Measurements from ENCODE around the gene CDH6. TPM values are rescaled to one million over a fixed set of nuclear protein-coding genes. Genes with fewer than 3 reads are reported as not detected.

CDH6 gene
- polyA plus RNA-seq, 1 of the 3 experiments (the other 2 are of a cell fraction), result 1.1 TPM

DNA sequence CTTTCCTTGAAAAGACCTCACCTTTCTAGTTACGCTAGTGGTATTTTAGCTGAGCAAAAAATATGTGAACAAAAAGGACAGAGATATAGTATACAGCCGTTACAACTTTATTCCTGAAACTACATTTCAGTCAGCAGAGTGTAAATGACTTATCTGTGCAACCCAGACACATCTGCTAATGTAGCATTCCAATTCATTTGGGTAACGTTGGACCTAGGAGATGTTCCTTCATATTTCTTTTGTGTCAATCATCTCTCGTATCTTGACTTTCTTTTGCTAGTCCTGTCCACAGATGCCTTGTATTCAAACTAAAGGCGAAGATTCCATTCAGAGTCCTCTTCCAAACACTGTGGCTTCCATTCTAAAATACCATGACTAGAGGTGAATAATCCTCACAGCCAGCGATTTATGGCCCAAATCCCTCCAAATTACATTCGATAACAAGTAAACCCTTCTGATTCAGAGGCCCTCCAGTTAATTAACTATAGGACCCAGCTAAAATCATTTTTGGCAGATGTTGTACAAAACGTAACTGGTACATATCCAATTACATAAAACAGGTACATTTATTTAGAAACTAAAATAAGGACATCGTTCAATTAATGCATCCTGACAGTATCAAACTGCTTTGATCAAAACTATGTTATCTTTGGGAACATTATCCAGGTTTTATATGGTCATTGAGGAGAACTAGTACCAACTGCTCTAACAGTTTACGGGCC, 182.7 kb downstream of the CDH6 start:
- Histone ChIP-seq H3K36me3 (replicated peaks in 1 of 2; ENCODE audit: control insufficient read depth in 1 of 2, insufficient read depth in 2 of 2, low read length in 1 of 2) (no peaks in the 10 kb centered on the region), H3F3A (replicated peaks; ENCODE audit: insufficient read depth) (no peaks in the 10 kb centered on the region), H3K9me2 (no peaks in the 10 kb centered on the region), H3K4me2 (no peak overlapping the region), H3K4me3 (ENCODE audit: low read depth in 2 of 2, low read length in 1 of 2) (no peak overlapping the region), H3K27ac (ENCODE audit: low read depth in 2 of 2, low read length in 1 of 2) (no peak overlapping the region), H3K9ac (no peak overlapping the region), H3K79me2 (ENCODE audit: insufficient read depth) (no peaks in the 10 kb centered on the region), H2AFZ (ENCODE audit: low read depth) (no peak overlapping the region), H3K9me3 (no peaks in the 10 kb centered on the region), H3K27me3 (ENCODE audit: insufficient read depth) (no peaks in the 10 kb centered on the region), H3K4me1 (ENCODE audit: control insufficient read depth in 1 of 2, insufficient read depth in 2 of 2, low read depth in 1 of 2, low read length in 1 of 2) (no peaks in the 10 kb centered on the region), H4K20me1 (ENCODE audit: insufficient read depth) (no peaks in the 10 kb centered on the region)
- no peak for DNase-seq
- TF ChIP-seq, protein P1, sequence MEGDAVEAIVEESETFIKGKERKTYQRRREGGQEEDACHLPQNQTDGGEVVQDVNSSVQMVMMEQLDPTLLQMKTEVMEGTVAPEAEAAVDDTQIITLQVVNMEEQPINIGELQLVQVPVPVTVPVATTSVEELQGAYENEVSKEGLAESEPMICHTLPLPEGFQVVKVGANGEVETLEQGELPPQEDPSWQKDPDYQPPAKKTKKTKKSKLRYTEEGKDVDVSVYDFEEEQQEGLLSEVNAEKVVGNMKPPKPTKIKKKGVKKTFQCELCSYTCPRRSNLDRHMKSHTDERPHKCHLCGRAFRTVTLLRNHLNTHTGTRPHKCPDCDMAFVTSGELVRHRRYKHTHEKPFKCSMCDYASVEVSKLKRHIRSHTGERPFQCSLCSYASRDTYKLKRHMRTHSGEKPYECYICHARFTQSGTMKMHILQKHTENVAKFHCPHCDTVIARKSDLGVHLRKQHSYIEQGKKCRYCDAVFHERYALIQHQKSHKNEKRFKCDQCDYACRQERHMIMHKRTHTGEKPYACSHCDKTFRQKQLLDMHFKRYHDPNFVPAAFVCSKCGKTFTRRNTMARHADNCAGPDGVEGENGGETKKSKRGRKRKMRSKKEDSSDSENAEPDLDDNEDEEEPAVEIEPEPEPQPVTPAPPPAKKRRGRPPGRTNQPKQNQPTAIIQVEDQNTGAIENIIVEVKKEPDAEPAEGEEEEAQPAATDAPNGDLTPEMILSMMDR (IDR thresholded peaks at IDR 0.05), result no peak
- TF ChIP-seq MEF2A (IDR thresholded peaks at IDR 0.05; ENCODE audit: borderline replicate concordance, low read depth) (no peak), RFX5 (IDR thresholded peaks at IDR 0.05; ENCODE audit: low read length) (no peak), RAD21 (IDR thresholded peaks at IDR 0.05; ENCODE audit: low read length) (no peak), YY1 (IDR thresholded peaks at IDR 0.05; ENCODE audit: low read depth) (no peak), GATA2 (CRISPR knock-in tag; IDR thresholded peaks at IDR 0.05) (no peak), FOSL2 (IDR thresholded peaks at IDR 0.05; ENCODE audit: borderline replicate concordance, low read depth) (no peak), SMC3 (IDR thresholded peaks at IDR 0.05; ENCODE audit: low read depth, low read length) (no peak), NFIC (IDR thresholded peaks at IDR 0.05; ENCODE audit: borderline replicate concordance) (no peak), TCF12 (IDR thresholded peaks at IDR 0.05) (no peak), MXI1 (IDR thresholded peaks at IDR 0.05; ENCODE audit: low read depth, low read length) (no peak), GABPA (IDR thresholded peaks at IDR 0.05; ENCODE audit: low read depth) (no peak), ELF1 (IDR thresholded peaks at IDR 0.05) (no peak)
- TF ChIP-seq, protein P2, sequence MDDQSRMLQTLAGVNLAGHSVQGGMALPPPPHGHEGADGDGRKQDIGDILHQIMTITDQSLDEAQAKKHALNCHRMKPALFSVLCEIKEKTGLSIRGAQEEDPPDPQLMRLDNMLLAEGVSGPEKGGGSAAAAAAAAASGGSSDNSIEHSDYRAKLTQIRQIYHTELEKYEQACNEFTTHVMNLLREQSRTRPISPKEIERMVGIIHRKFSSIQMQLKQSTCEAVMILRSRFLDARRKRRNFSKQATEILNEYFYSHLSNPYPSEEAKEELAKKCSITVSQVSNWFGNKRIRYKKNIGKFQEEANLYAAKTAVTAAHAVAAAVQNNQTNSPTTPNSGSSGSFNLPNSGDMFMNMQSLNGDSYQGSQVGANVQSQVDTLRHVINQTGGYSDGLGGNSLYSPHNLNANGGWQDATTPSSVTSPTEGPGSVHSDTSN (IDR thresholded peaks at IDR 0.05), result no peak
- TF ChIP-seq, protein P3, sequence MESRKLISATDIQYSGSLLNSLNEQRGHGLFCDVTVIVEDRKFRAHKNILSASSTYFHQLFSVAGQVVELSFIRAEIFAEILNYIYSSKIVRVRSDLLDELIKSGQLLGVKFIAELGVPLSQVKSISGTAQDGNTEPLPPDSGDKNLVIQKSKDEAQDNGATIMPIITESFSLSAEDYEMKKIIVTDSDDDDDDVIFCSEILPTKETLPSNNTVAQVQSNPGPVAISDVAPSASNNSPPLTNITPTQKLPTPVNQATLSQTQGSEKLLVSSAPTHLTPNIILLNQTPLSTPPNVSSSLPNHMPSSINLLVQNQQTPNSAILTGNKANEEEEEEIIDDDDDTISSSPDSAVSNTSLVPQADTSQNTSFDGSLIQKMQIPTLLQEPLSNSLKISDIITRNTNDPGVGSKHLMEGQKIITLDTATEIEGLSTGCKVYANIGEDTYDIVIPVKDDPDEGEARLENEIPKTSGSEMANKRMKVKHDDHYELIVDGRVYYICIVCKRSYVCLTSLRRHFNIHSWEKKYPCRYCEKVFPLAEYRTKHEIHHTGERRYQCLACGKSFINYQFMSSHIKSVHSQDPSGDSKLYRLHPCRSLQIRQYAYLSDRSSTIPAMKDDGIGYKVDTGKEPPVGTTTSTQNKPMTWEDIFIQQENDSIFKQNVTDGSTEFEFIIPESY (IDR thresholded peaks at IDR 0.05; ENCODE audit: borderline replicate concordance, low read depth), result no peak
- 77% methylated on average over 10 of the region's 10 CpGs for WGBS (ENCODE audit: low lambda C conversion rate)
- ChIA-PET CTCF (no interaction called here), POLR2A (no interaction called here)
